HG03064 (cell line): ENCODE data around the gene COLEC12.

ENCODE experiments used
- ATAC-seq: cut with Tn5 transposase; IDR thresholded peaks from one replicate; pipeline ENCODE4 v1.9.1; 2021; ENCODE audit warnings: low read depth; ENCODE audit not compliant: unreplicated experiment

COLEC12 gene

GRCh38 chr18:506801-507200 lies 6.3 kb upstream of the COLEC12 start:
- no peak for ATAC-seq

GRCh38 chr18:506264-506663 lies 5.8 kb upstream of the COLEC12 start:
- ATAC-seq, result no peak

GRCh38 chr18:505483-506122 lies 5.1 kb upstream of the COLEC12 start:
- peak; percentile 95 for ATAC-seq

GRCh38 chr18:501406-501714 lies 859 bp upstream of the COLEC12 start:
- ATAC-seq, result no peak

DNA sequence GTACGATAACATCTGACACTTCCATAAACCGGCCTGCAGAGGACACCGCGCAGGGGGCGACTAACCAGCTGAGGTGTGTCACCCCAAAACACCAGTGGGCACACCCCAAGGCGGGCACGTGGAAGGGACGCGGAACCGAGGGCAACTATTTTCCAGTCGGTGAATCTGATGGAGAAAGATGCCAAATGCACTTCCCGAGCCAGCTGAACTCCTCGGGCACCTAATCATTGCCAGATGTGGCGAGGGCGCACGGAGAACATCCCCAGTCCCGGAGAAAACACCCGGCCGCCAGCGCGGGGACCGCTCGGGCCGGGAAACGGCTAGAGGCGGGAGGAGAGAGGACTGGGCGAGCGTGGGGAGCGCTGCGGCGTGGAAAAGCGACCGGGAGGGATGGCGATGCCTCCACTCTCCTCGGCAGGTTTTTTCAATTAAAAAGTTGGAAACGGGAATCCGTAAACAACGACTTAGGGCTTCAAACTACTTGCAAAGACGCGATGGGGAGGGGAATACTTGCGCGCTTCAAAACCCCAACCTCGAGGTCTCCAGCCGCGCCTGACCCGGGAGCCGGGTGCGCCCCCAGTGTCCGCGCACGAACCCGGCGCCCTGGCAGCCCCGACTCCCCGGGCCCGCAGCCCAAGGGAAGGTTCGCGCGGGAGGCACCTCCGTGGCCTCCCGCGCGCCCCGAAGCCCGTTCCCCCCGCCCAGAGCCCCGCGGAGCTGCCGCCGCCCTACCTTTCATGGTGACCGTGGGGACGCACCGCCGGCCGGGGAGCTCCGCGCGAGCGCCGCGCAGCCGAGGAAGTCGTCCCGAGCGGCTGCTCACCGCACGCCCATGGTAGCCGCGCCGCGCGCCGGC lies 497 bp downstream of the COLEC12 start:
- no peak for ATAC-seq

DNA sequence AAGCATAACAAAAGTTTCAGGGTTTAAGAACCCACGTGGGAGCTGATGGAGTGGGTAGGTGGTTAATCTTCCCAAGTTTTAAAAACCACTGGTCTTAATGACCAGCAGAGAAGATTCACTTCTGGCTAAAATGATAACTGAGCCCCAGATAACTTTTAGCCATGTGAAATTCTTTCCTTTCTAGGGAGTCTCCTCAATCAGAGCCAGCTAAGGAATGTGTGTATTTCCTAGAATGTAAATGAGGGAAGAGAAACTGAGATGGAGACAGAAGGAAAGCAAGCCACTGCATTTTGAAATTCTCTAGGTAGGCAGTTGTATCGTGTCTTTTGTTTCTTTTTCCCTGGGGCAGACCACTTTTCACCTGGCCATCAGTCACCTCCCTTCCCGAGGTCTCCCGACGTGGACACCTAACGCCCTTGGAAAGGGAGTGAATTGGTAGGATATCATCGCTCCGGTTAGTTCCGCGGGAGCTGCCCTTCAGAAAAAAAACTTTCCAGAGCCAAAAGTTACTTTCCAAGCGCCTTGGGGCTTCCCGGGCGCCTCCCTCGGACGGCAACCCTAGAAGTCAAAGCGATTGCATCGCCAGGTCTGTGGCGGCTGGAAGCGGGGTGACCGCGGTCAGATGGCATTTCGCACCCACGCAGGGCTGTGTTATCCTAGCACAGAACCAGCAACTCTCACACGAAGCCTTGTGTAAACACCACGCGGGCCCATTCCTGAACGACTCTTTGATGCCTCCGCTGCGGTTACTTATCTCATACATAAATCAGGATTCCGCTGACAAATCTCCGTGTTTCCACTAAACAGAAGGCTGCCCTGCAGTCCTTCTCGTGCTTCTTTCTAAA lies 1.3 kb downstream of the COLEC12 start:
- no peak for ATAC-seq

- no peak for ATAC-seq
These were observed 2.8 kb downstream of the COLEC12 start for GRCh38 chr18:497688-498087.

DNA sequence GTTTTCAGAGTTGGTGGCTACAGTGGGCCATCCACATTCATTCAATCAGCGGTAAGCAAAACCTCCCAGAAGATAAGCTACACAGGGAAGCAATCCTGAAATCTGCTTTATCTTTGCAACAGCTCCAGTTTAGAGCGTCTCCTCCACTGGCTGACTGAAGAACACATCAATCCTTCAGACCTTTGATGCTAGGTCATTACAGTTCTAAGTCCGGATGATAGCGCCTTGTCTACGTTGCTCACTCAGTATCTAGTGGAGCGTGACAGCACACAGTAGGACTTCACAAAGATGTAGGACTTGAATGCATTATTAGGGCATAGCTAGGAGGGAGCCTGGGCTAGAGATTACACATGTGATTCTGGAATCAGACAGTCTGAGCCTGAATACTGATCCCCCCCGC lies 5.0 kb downstream of the COLEC12 start:
- ATAC-seq, result no peak

DNA sequence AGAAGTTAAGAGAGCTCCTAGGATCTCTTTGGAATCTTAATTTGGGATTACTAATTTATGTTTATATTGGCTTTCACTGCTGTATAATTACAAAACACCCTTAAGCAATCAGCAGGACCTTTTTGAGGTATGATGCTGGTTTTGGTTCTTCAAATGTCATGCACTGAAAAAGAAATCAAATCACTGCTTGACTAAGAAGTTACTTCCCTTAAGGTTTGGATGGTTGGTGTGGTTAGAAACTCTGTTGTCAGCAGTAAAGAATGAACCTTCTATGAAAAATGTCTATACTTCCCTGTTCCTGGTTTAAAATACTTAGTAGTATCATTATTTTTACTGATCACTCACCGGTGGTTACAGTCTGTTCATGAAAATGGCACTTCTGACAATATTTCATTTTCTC lies 5.5 kb downstream of the COLEC12 start:
- no peak for ATAC-seq

GRCh38 chr18:493986-494983 lies 6.2 kb downstream of the COLEC12 start:
- no peak for ATAC-seq

DNA sequence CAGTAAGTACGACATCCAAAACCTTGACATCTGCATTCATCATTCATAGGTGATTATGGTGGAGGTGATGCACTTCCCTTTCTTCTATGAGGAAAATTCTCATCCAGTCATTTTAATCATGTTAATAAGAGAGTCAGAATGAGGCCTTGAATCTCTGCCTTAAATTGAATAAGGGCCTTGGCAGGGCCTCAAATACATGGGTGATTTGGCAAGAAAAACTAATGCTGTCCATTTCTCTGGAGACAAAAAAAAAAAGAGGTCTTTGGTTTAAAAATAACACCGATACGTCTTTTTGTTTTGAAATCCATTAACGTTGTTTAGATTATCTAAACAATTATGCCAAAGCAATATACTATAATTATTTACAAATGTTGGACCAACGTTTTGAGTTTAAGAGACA lies 8.1 kb downstream of the COLEC12 start:
- no peak for ATAC-seq

DNA sequence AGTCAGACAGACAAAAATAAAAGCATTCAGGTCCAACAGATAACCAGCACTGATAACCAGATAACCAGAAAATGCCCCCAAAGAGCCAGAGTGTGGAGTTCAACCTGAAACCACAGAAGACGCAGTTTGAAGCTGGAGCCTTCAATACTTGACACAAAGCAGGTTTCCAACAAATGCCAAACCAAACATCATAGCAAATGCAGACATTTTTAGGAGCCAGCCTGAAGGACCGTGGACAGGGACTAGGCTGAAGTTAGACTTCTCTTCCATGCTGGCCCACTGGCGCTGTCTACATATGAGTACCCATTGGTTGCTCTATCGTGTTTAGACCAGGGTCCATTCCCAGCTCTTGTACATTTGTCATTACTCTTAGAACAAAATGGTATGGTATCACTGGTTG lies 9.9 kb downstream of the COLEC12 start:
- no peak for ATAC-seq

- no peak for ATAC-seq
These were observed 10.5 kb downstream of the COLEC12 start for GRCh38 chr18:490024-490366.

DNA sequence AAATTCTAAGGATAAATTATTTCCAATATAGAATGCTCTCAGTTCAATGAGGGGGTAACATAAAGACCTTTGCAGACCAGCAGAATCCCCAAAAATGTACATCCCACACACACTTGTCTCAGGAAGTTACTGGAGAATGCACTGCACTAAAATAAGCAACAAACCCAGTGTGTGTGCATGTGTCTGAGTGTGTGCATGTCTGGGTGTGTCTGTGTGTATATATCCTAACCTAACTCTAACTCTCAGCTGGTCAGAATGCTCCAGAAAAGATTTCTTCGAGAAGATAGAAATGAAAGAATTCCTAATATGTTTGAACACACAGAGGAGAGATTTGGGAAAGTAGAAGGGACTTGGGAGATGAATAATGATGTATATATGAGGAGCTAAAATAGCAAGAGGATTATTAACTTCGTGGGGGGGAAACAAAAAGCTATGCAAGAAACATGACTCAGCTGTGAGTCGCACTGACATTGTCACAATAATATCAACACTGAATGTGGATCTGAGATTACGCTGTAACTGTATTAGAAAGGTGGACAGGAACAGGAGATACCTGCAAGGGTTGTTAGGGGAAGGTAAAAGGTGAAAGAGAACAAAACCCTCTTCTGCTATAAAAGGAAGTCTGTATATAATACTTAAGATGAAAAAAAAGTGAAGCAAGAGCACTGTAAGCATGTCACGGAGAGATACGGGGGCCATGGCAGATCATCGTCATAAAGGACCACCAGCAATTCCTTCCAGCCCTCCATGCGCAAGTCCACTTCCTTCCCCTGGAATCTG lies 11.1 kb downstream of the COLEC12 start:
- no peak for ATAC-seq

GRCh38 chr18:486929-487740 lies 13.4 kb downstream of the COLEC12 start:
- ATAC-seq, result no peak

DNA sequence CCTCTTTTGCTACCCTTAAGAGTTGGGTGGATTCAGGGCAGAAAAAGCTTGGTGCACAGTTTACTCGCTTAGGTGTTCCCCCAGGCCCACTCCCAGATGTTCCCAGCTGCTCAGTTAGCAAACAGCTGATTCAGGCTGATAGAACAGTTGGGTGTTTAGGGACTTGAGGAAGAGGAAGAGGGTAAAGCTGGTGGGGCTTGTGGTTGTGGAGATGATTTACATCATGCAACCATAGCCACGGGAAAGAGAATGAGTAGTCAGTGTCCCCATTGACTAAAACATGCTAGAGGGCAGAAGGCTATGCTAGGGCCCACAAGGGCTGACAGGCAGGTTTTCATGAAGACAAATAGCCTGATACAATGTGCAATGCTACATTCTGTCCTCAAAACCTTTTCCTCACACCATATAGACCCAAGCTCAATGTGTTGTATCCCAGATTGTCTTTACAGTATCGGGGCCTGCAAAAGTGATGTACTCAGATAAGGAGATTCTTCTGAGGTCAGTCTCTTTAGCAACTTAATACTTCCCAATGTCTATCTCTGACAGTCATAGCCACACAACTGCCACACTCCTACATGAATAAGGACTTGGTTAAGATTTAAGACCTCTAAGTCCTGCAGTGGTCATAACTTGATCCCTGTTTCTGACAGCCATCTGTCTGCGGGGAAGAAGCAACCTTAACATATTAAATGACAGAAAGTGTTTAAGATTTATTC lies 15.6 kb downstream of the COLEC12 start:
- no peak for ATAC-seq

- ATAC-seq, result no peak
These were observed 21.8 kb downstream of the COLEC12 start for GRCh38 chr18:478681-479080.

DNA sequence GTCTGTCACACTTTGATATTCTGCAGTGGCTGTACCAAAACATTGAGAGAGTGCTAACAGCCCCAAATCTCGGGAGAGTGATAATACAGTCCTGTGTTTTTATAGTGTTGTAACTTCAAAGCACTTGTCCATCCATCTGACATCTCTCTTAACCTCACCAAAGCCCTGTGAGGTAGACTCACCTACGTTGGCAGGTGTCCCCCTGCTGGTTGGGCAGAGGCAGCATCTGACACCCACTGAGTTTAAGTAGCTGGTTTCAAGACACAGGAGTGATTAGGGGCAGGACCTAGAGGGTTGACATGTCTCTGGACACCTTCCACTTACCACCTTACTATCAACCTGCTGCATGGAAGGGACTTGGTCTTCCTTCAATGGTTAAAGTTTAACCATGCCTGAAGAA lies 22.9 kb downstream of the COLEC12 start:
- ATAC-seq, result no peak
